ENCODE results near the gene NDUFB11.

DNA sequence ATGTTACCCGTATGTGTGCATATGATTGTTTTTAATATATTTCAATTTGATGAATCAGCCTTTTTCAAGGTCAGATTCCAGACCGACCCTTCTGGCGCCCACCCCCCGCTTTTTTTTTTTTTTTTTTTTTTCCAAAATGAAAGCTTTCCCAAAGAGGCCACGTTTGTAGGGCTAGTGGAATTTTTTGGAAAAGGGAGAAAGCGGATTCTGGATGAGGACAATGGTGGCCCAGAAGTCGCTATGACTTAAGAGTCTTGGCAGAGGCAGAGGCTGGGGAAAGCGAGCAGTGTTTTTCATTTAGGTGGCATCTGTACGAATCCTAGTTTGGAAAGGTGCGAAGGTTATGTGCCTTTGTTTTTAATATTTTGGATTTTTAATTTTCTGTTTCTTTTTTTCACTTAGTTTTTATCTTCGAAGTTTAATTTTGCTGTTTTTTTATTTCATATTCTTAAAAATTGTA, 14.6 kb downstream of the NDUFB11 start:
- TF ChIP-seq, protein P1, sequence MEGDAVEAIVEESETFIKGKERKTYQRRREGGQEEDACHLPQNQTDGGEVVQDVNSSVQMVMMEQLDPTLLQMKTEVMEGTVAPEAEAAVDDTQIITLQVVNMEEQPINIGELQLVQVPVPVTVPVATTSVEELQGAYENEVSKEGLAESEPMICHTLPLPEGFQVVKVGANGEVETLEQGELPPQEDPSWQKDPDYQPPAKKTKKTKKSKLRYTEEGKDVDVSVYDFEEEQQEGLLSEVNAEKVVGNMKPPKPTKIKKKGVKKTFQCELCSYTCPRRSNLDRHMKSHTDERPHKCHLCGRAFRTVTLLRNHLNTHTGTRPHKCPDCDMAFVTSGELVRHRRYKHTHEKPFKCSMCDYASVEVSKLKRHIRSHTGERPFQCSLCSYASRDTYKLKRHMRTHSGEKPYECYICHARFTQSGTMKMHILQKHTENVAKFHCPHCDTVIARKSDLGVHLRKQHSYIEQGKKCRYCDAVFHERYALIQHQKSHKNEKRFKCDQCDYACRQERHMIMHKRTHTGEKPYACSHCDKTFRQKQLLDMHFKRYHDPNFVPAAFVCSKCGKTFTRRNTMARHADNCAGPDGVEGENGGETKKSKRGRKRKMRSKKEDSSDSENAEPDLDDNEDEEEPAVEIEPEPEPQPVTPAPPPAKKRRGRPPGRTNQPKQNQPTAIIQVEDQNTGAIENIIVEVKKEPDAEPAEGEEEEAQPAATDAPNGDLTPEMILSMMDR (IDR thresholded peaks at IDR 0.05) = no peak
- TF ChIP-seq POLR2A (IDR thresholded peaks at IDR 0.05) (no peak), POLR2AphosphoS5 (IDR thresholded peaks at IDR 0.05; ENCODE audit: insufficient read depth in 1 of 2, low read depth in 1 of 2) (no peak)

Measured in vagina (tissue), 2 donors.